HepG2 (cell line): Measurements from ENCODE around the gene TGFBR1. TPM values are rescaled to one million over a fixed set of nuclear protein-coding genes. Genes with fewer than 3 reads are reported as not detected.

Experiments used
- ATAC-seq: fragments of 200-7000 bp; cut with Tn5 transposase; 3 replicates; pipeline ENCODE4 v1.9.1; 2020; ENCODE audit warnings: mild to moderate bottlenecking, moderate library complexity
- BruUV-seq: library from RNA; stranded (reverse); fragments of 400-500 nt; replicated peaks from 2 replicates; lab custom pipeline; 2021; lab: Mats Ljungman, UMichigan
- CTCF ChIA-PET: fragments of 300-600 bp; formaldehyde crosslinking; extraction: SDS; loops from one replicate; lab custom pipeline; 2021; ENCODE audit warnings: low total read pairs, inconsistent platforms, low intra/inter-chr PET ratio; lab: Yijun Ruan, JAX
- POLR2A ChIA-PET: fragments of 350-600 bp; sonication (Branson Sonifier 250); formaldehyde crosslinking; loops from one replicate; lab custom pipeline; 2020; ENCODE audit warnings: antibody characterized with exemption, inconsistent platforms; lab: Yijun Ruan, JAX
- DNase-seq: peaks from one replicate; pipeline ENCODE4 v3.0.0-alpha.2; 2015; ENCODE audit warnings: low spot score
- FAIRE-seq: peaks from 3 replicates; lab custom pipeline; 2011; peaks lifted over from hg19 to GRCh38; lab: Jason Lieb, UNC
- H2AFZ ChIP-seq: one replicate; pipeline ENCODE4 v1.6.1; 2011; ENCODE audit warnings: low read length, inconsistent platforms
- H3K27ac ChIP-seq: fragments of 300-600 bp; 3 replicates; pipeline ENCODE4 v1.8.0; 2011; ENCODE audit warnings: mixed run types, mild to moderate bottlenecking, mixed read lengths, low read length, inconsistent platforms; ENCODE audit not compliant: insufficient read depth; ENCODE audit errors: extremely low read length
- H3K27me3 ChIP-seq, 2 experiments: fragments of 200-600 bp in 1 of 2; 2 replicates in 1 of 2; 3 replicates in 1 of 2; pipeline versions ENCODE4 v1.6.0 to v1.8.0; 2011; ENCODE audit warnings: low read length in 2 of 2, mild to moderate bottlenecking in 2 of 2, moderate library complexity in 2 of 2, inconsistent platforms in 1 of 2; ENCODE audit not compliant: insufficient read depth in 2 of 2, control insufficient read depth in 1 of 2
- H3K36me3 ChIP-seq, 2 experiments: fragments of 200-600 bp in 1 of 2; replicated peaks in 1 of 2; 2 replicates in 1 of 2; 3 replicates in 1 of 2; pipeline versions ENCODE4 v1.5.1 to v1.8.0; 2011; ENCODE audit warnings: low read length in 2 of 2, inconsistent platforms in 1 of 2; ENCODE audit not compliant: insufficient read depth in 2 of 2, control insufficient read depth in 1 of 2
- H3K4me1 ChIP-seq: 2 replicates; pipeline ENCODE4 v1.5.1; 2012; ENCODE audit warnings: low read length, inconsistent platforms; ENCODE audit not compliant: insufficient read depth
- H3K4me2 ChIP-seq: 2 replicates; pipeline ENCODE4 v1.6.0; 2011; ENCODE audit warnings: low read depth, low read length, inconsistent platforms
- H3K4me3 ChIP-seq, 3 experiments: fragments of 200-600 bp in 1 of 3; sonication (generic), shearing (Covaris generic) in 1 of 3; replicated peaks in 1 of 3; 2 replicates each; pipeline ENCODE4 v1.5.1; 2011 to 2016; ENCODE audit warnings: low read length in 3 of 3, inconsistent platforms in 2 of 3, low read depth in 2 of 3, mild to moderate bottlenecking in 2 of 3, control low read depth in 1 of 3, mixed read lengths in 1 of 3; ENCODE audit not compliant: insufficient read depth in 1 of 3
- H3K79me2 ChIP-seq: one replicate; pipeline ENCODE4 v1.6.1; 2011; ENCODE audit warnings: low read length, inconsistent platforms; ENCODE audit not compliant: insufficient read depth
- H3K9ac ChIP-seq: 2 replicates; pipeline ENCODE4 v1.6.0; 2011; ENCODE audit warnings: mild to moderate bottlenecking, low read depth, low read length, inconsistent platforms; ENCODE audit not compliant: insufficient read depth
- H3K9me3 ChIP-seq: 2 replicates; pipeline ENCODE4 v1.5.1; 2012; ENCODE audit warnings: mild to moderate bottlenecking, low read length
- H4K20me1 ChIP-seq: 2 replicates; pipeline ENCODE4 v1.6.0; 2011; ENCODE audit warnings: inconsistent platforms, mild to moderate bottlenecking, low read length, moderate library complexity; ENCODE audit not compliant: insufficient read depth
- ARHGAP35 ChIP-seq: sonication (generic); formaldehyde crosslinking; IDR thresholded peaks from 2 replicates; pipeline ENCODE4 v1.9.0; 2022; ENCODE audit warnings: mild to moderate bottlenecking, inconsistent platforms, moderate library complexity, missing genetic modification reagents, borderline replicate concordance
- HNRNPL ChIP-seq: fragments of 200-400 bp; formaldehyde crosslinking; IDR thresholded peaks from 2 replicates; pipeline ENCODE4 v1.6.1; 2017; ENCODE audit warnings: mild to moderate bottlenecking, low read depth, low read length
- LCORL ChIP-seq, 2 experiments: fragments of 450-650 bp in 1 of 2; sonication (generic) in 1 of 2; formaldehyde crosslinking in 1 of 2; IDR thresholded peaks; 2 replicates each; pipeline versions ENCODE4 v1.5.0 to v1.6.1; 2017 to 2020; ENCODE audit warnings: antibody characterized with exemption in 1 of 2, missing genetic modification reagents in 1 of 2
- MEIS1 ChIP-seq: sonication (generic); formaldehyde crosslinking; IDR thresholded peaks from 2 replicates; pipeline ENCODE4 v1.9.0; 2021; ENCODE audit warnings: mild to moderate bottlenecking, missing genetic modification reagents, moderate library complexity, borderline replicate concordance
- MXI1 ChIP-seq: IDR thresholded peaks from 3 replicates; pipeline ENCODE4 v1.6.1; 2012; ENCODE audit warnings: low read depth, low read length, inconsistent platforms, borderline replicate concordance
- PAWR ChIP-seq: sonication (generic); formaldehyde crosslinking; IDR thresholded peaks from 2 replicates; pipeline ENCODE4 v1.4.0; 2020; ENCODE audit warnings: missing genetic modification reagents, mild to moderate bottlenecking, borderline replicate concordance
- REST ChIP-seq, 2 experiments: IDR thresholded peaks; 2 replicates each; pipeline ENCODE4 v1.6.1; 2011 to 2012; ENCODE audit warnings: low read length in 2 of 2, borderline replicate concordance in 1 of 2, low read depth in 1 of 2, mild to moderate bottlenecking in 1 of 2, moderate library complexity in 1 of 2
- SALL1 ChIP-seq: sonication (generic); formaldehyde crosslinking; IDR thresholded peaks from 2 replicates; pipeline ENCODE4 v1.8.0; 2022; ENCODE audit warnings: mild to moderate bottlenecking, missing genetic modification reagents
- SSRP1 ChIP-seq: IDR thresholded peaks from 2 replicates; pipeline ENCODE4 v1.6.1; 2016; ENCODE audit warnings: control low read depth
- STAG1 ChIP-seq: sonication (generic); formaldehyde crosslinking; IDR thresholded peaks from 2 replicates; pipeline ENCODE4 v1.4.0; 2020; ENCODE audit warnings: missing genetic modification reagents
- ZNF550 ChIP-seq: sonication (generic); formaldehyde crosslinking; IDR thresholded peaks from 2 replicates; pipeline ENCODE4 v1.4.0; 2020; ENCODE audit warnings: mild to moderate bottlenecking, missing genetic modification reagents, borderline replicate concordance
- ZNF629 ChIP-seq: sonication (generic); formaldehyde crosslinking; conservative IDR thresholded peaks from 2 replicates; pipeline ENCODE4 v1.5.0; 2020; ENCODE audit warnings: missing genetic modification reagents
- ZNF816 ChIP-seq: sonication (generic); formaldehyde crosslinking; IDR thresholded peaks from 2 replicates; pipeline ENCODE4 v1.8.0; 2022; ENCODE audit warnings: missing genetic modification reagents, mild to moderate bottlenecking, borderline replicate concordance
- WGBS: methylation state at CpG from one replicate; pipeline ENCODE4 v1.1.6; 2017; ENCODE audit warnings: low lambda C conversion rate; 5-methylcytosine and 5-hydroxymethylcytosine counted together
- in situ Hi-C: cut with HindIII; loops from 2 replicates; pipeline ENCODE4 v1.10.0; 2017; ENCODE audit warnings: low pct_unique_long_range_greater_than_20kb; ENCODE audit not compliant: extremely low pct_ligation_motif_present
- intact Hi-C: fragments of 100-400 bp; cut with micrococcal nuclease; formaldehyde crosslinking; loops from one replicate; pipeline ENCODE4 v1.10.0; 2022; ENCODE audit not compliant: unreplicated experiment
- polyA plus RNA-seq, 8 experiments: library from polyadenylated mRNA; depleted of rRNA in 3 of 8; stranded (reverse) in 7 of 8; unstranded in 1 of 8; fragments of >200 nt; fragmentation: Illumina TruSeq in 4 of 8; extraction: Trizol in 4 of 8; gene quantifications; 2 replicates each; pipeline versions ENCODE4 v1.2.1 to v1.2.3, GENCODE V29; 2011 to 2016; ENCODE audit warnings: low read depth in 4 of 8, missing spikeins in 1 of 8, mixed read lengths in 1 of 8; ENCODE audit not compliant: insufficient read depth in 1 of 8
- total RNA-seq, 5 experiments: library from RNA; depleted of rRNA; stranded (reverse); fragments of >200 nt; fragmentation: Illumina TruSeq; extraction: Trizol; gene quantifications; 2 replicates each; pipeline ENCODE4 v1.2.3, GENCODE V29; 2016; ENCODE audit warnings: low read depth in 1 of 5
- TF ChIP-seq, protein P1 (sequence below): IDR thresholded peaks from 2 replicates; pipeline ENCODE4 v1.6.1; 2018; ENCODE audit warnings: missing genetic modification reagents

TGFBR1 gene
- total and polyA plus RNA-seq, 2 of the 13 experiments (the other 11 are each of a cell fraction or from before 2014, with no cell fraction given): 16.8 to 23.9 TPM

GRCh38 chr9:99172124-99173091, 67.5 kb downstream of the TGFBR1 start (continued):
- no peak for TF ChIP-seq PAWR (CRISPR knock-in tag)
- TF ChIP-seq STAG1 (CRISPR knock-in tag): no peak
- peak; percentile 47; the same call in 1 of the 2 replicates for TF ChIP-seq ZNF629 (CRISPR knock-in tag)
- TF ChIP-seq SSRP1 (CRISPR knock-in tag): peak; percentile 72; the same call in 1 of the 2 replicates
- TF ChIP-seq, protein P1, sequence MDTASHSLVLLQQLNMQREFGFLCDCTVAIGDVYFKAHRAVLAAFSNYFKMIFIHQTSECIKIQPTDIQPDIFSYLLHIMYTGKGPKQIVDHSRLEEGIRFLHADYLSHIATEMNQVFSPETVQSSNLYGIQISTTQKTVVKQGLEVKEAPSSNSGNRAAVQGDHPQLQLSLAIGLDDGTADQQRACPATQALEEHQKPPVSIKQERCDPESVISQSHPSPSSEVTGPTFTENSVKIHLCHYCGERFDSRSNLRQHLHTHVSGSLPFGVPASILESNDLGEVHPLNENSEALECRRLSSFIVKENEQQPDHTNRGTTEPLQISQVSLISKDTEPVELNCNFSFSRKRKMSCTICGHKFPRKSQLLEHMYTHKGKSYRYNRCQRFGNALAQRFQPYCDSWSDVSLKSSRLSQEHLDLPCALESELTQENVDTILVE: no peak
- no peak for TF ChIP-seq MXI1

DNA sequence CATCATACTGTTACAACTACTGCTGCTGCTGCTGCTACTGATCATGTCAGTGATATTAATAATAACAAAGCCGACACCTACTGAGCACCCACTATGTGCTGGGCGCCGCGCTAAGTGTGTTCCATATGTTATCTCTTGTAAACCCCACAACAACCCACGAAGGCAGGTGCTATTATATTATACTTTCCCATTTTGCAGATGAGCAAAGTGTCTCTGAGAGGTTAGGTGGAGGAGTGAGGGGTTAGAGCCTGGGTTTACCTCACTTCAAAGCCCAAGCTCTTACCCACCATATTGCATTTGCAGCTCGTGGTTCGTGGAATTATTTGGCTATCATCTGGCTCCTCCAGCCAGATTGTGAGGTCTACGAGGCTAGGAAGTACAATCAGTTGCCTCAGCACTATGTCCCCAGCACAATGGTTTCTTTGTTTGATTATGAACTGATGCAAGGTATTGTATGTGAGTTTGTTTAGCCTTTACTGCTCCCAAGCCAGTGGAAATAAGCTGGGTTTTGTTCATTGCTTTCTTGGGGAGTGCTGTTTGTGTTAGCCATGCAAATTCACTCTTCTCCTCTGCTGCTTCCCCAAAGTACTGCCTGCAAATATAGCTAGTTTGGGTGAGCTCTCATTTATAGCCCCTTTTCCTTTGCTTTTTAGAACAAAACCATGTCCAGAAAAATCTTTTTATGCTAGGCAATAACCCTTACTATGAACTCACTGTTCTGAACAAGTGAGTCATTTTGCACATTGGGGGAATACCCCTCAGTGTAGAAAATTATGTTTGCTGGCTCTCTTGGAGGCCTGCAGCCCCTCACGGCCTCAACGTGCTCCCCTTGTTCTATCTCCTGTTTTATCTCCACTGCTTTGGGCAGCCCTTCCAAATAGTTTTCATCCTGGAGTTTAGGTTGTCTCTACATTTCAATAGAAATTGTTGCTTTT, 68.9 kb downstream of the TGFBR1 start:
- ATAC-seq: peak; percentile 76
- BruUV-seq: no TSS peak
- in situ Hi-C loops: loop anchor here (25.0 kb wide), 1 partner anchor 1413 kb away; the partner anchor contains the start of gene CAVIN4
- Histone ChIP-seq H2AFZ (no peak overlapping the region), H3K4me1 (peaks cover 85% of the 10 kb centered on the region), H3K4me2 (peak overlapping the region; percentile 72), H3K36me3 (no peaks in the 10 kb centered on the region), H3K79me2 (no peaks in the 10 kb centered on the region), H3K27me3 (peaks cover 2 to 6% of the 10 kb centered on the region in 2 experiments; a peak in 2 of 5 replicates), H3K27ac (peak overlapping the region; percentile 22), H4K20me1 (no peaks in the 10 kb centered on the region), H3K4me3 (peak overlapping the region in 2 of 3 experiments; percentile 9 to 24; a peak in 2 of 6 replicates), H3K9me3 (no peaks in the 10 kb centered on the region), H3K9ac (no peak overlapping the region; the same call in 1 of the 2 replicates)
- FAIRE-seq: peak; percentile 76
- 37% methylated on average over 10 of the region's 10 CpGs for WGBS
- DNase-seq: peak; percentile 87
- intact Hi-C loops: loop anchor here (5.0 kb wide), 2 partner anchors 648 to 1253 kb away; partner anchors contain the start of genes MSANTD3 and NR4A3
- CTCF ChIA-PET: no interaction called here
- POLR2A ChIA-PET: interaction anchor here (1.1 to 2.8 kb wide), 2 partner anchors 11 to 48 kb away, joined by 4 to 21 read pairs; partner anchors contain the start of genes ALG2 and SEC61B
- TF ChIP-seq HNRNPL (no peak), ZNF550 (CRISPR knock-in tag) (no peak), ARHGAP35 (no peak), MEIS1 (no peak), REST (IDR thresholded peaks at IDR 0.05; ENCODE audit: borderline replicate concordance in 1 of 2, low read depth in 1 of 2, low read length in 2 of 2) (no peak), LCORL (IDR thresholded peaks at IDR 0.05) (no peak), LCORL (CRISPR knock-in tag; IDR thresholded peaks at IDR 0.05) (no peak), ZNF816 (CRISPR knock-in tag) (no peak), SALL1 (CRISPR knock-in tag) (0 out of 2 replicates have a peak, but pooled peaks have one; percentile 13)
